Activated CD8-positive, alpha-beta memory T cell treated with anti-CD3 and anti-CD28 coated beads for 24 hours (primary cell): ENCODE measurements around the gene ANAPC5.
"Not testable (repeated sequence)": the region's sequence is repeated elsewhere in the genome, so short reads cannot be mapped to it uniquely, and the experiment has no call there.

ENCODE experiments used
- DNase-seq: peaks from one replicate; pipeline ENCODE4 v3.0.0-alpha.2; 2020

Gene ANAPC5

GRCh38 chr12:121304306-121304705 is 47.9 kb downstream of the ANAPC5 start:
- DNase-seq = no peak

DNA sequence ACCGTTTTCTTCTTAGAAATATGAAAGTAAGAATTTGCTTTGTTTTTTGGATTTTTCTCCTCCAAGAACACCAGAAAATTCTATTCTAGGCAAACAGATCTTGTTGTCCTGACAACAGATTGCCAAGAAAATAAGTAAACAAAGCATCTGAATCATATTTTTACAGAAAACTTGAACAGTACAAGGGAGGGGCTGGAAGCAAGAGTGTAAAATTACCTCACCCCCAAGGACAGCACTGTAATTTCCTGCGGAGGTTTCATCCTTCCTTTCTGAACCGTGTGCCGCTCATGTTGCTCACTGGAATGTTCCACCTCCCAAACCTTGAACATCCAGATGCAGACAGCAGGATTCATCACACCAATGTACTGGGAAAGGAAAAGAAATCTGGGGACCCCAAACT is 50.3 kb downstream of the ANAPC5 start:
- no peak for DNase-seq

GRCh38 chr12:121300083-121300819 is 52.0 kb downstream of the ANAPC5 start:
- DNase-seq = no peak

- DNase-seq = no peak
Observed at GRCh38 chr12:121299662-121300061, 52.5 kb downstream of the ANAPC5 start.

GRCh38 chr12:121298411-121298810 is 53.8 kb downstream of the ANAPC5 start:
- not testable (repeated sequence) for DNase-seq

- peak; percentile 74 for DNase-seq
Observed at GRCh38 chr12:121297435-121297991, 54.7 kb downstream of the ANAPC5 start.

GRCh38 chr12:121296618-121297434 is 55.4 kb downstream of the ANAPC5 start, which contains the start of gene CAMKK2:
CAMKK2 (minus strand) TSS chr12:121296709; CDS start chr12:121274526, 22,183 bp downstream.
- peak; percentile 93 for DNase-seq

GRCh38 chr12:121295746-121296617 is 56.2 kb downstream of the ANAPC5 start:
- DNase-seq = peak; percentile 84

GRCh38 chr12:121295116-121295745 is 57.0 kb downstream of the ANAPC5 start:
- no peak for DNase-seq

DNA sequence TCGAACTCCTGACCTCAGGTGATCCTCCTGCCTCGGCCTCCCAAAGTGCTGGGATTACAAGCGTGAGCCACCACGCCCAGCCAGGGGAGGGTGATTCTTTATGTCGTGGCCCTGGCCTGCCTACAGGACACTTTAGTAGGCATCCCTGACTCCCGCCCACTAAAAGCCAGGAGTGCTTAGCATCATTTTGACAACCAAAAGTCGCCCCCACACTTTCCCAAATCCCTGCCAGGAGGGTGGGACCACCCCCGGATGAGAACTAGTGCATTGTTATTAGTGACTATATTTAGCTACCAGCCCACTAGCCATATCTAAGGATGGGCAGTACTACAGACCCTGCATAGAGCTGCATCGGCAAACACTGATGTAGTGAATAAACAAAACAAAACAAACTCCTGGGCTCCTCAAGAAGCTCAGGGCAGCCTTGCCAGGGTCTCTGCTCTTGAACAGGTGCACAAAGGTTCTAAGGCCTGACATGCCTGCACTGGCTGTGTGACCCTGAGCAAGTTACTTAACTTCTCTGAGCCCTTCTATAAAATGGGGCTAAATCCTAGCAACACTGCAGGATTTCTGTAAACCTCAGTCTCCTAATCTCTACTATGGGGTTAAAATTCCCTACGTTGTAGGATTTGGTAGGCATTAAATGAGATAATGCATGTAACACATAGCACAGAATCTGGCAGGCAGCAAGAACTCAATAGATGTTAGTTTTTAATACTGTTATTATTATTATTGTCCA is 57.9 kb downstream of the ANAPC5 start:
- no peak for DNase-seq

DNA sequence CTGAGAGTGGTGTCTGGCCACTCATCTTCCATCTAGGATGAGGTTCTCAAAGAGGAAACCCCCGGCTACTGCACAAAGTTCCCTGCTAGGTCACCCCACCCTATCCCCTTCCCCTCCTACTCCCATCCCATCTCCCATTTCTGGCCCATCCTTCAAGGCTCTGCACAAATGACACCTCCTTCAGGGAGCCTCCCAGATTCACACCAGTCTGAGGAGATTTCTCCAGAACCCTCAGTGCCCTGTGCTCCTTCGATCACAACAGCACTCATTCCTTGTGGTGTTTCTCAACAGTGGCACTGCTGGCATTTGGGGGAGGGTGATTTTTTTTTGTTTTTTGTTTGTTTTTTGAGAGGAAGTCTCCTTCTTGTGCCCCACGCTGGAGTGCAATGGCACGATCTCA is 58.6 kb downstream of the ANAPC5 start:
- no peak for DNase-seq

DNA sequence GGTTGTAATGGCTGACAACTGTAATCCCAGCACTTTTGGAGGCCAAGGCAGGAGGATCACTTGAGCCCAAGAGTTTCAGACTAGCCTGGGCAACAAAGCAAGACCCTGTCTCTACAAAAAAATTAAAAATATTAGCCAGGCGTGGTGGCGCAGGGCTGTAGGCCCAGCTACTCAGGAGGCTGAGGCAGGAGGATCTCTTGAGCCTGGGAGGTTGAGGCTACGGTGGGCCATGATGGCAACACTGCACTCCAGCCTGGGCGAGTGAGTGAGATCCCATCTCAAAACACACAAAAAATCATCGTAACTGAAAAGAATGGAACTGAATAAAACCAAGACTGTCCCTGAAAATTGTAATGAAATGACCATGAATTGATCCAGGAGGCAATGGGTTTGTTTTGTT is 61.8 kb downstream of the ANAPC5 start:
- DNase-seq = no peak

- DNase-seq = no peak
Observed at GRCh38 chr12:121289962-121290361, 62.2 kb downstream of the ANAPC5 start.

DNA sequence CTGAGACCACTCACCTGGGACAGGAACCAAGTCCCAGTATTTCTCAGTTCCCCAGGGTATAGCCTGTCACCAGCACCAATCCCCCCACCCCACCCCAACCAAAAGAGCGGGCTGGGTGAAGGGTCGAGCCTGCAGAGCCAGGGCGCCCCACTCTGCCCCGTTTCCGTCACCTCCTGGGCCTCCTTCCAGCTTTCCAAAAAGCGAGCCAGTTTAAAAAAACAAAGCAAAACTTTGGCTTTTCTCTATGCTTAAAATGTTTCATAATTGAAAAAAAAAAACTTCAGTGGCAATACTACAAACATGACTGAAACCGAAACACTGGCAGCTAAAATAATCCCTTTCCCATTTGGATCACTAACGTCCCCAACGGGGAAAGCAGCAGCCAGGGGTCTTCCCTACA is 63.2 kb downstream of the ANAPC5 start:
- DNase-seq = no peak

DNA sequence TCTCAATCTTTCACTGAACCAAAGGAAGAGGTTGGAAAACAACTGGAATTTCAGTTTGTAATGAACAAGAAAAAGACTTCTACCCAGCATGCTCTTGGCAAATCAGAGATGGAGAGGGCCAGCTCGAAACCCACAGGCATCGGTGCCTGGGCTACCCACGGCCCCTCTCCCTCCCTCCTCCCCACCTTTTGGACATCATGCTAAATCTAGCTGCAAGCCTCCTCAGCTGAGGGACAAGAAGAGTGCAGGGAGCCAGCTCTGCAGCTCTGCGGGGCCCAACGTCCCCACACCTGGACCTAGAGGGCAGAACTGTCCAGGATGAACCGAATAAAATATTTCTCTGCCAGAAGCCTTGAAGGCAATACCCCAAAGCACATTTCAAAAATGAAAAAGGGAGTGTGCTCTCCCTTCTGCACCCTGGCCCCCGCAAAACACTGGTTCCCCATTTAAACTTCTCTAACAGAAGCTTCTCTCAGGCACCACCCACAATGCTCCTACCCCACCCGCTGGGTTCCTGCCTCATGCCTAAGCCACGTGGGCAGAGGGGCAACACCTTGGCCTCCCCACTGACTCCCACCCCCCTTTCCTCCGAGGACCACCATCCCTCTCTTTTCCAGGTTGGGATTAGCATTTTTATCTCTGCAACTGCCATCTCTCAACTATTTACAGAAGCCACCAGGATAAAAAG is 63.9 kb downstream of the ANAPC5 start:
- DNase-seq = no peak

- DNase-seq = no peak
Observed at GRCh38 chr12:121287267-121287954, 64.8 kb downstream of the ANAPC5 start.

- no peak for DNase-seq
Observed at GRCh38 chr12:121285856-121286255, 66.4 kb downstream of the ANAPC5 start.

DNA sequence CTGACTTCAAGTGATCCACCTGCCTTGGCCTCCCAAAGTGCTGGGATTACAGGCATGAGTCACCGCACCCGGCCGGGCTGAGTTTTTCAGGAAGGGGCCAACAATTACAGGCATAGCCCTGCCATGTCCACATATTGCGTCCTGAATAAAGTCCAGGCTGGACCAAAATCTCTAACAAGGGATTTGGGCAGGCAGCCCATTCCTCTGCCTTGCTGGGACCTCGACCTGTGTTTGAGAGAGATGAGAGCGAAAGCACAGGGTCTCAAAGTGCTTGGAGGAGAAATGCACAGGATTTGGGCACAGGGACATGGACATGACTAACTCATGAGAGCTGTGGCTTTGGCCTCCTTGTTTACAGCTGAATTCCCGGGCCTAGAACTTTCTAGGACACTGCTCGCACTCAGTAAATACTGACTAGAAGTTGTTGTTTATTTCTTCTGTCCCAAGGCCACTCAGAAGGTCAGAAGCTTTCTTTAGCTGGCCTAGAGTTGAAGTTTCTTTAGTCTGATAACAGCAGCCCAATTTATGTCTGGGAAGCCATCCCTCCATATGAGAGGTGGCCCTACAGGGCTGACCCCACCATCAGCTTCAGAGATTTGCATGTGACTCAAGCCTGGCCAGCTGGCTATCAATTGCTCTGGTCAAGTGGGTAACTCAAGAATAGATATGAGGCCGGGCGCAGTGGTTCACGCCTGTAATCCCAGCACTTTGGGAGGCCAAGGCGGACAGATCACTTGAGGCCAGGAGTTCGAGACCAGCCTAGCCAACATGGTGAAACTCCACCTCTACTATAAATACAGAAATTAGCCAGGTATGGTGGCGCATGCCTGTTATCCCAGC is 67.4 kb downstream of the ANAPC5 start:
- no peak for DNase-seq

GRCh38 chr12:121283841-121284240 is 68.4 kb downstream of the ANAPC5 start:
- DNase-seq = no peak
